Amniotic stem cell (primary cell): Measurements from ENCODE around the gene OVOL3.
"Not testable (repeated sequence)": the region's sequence is repeated elsewhere in the genome, so short reads cannot be mapped to it uniquely, and the experiment has no call there.

Experiments used
- DNase-seq: peaks from one replicate; lab custom pipeline; 2025; lab: John Stamatoyannopoulos, UW

OVOL3 gene

DNA sequence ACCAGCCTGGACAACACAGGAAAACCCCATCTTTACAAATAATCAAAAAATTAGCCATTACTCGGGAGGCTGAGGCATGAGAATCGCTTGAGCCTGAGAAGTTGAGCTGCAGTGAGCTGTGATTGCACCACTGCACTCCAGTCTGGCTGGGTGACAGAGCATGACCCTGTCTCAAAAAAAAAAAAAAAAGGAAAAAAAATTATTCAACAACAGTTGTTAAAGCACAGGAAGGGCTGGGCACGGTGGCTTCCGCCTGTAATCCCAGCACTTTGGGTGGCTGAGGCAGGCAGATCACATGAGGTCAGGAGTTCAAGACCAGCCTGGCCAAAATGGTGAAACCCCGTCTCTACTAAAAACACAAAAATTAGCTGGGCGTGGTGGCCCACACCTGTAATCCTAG, 20.3 kb downstream of the OVOL3 start:
- DNase-seq: not testable (repeated sequence)

- DNase-seq: not testable (repeated sequence)
These were observed 23.9 kb downstream of the OVOL3 start for GRCh38 chr19:36134867-36135266.

DNA sequence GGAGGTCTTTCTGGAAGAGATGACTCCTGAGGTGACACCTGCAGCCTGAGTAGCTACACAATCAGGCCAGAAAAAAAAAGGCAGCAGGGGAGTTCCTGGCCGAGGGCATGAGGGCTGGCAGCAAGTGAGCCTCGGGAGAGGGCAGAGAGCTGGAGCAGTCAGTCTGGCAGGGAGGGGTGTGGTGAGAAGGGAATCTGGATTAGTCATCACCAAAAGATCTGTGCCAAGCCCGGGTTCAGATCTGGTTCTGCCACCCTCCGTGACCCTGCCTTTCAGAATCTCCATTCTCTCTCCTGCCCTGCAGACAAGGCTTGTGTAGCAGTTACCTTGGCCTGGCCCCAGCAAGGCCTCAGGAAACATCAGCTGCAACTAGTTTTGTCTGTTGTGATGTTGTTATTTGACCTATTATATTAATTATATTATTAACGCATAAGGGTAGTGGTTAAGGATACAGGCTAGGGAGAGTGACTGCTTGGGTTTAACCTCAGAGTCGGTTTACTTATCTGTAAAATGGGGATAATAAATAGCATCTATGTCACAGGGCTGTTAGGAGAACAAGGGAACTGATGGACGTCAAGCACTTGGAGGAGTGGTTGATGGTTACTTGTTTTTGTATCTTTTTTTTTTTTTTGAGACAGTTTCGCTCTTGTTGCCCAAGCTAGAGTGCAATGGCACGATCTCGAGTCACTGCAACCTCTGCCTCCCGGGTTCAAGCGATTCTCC, 26.2 kb downstream of the OVOL3 start:
- DNase-seq: no peak

GRCh38 chr19:36139120-36139472, 28.2 kb downstream of the OVOL3 start:
- DNase-seq: no peak

GRCh38 chr19:36139473-36140303, 28.7 kb downstream of the OVOL3 start, which contains the start of gene CAPNS1:
TSS of gene CAPNS1 (plus strand) at chr19:36140066. CDS start at chr19:36141012, 946 bp downstream.
- DNase-seq: peak; percentile 87

GRCh38 chr19:36140304-36141038, 29.5 kb downstream of the OVOL3 start:
- DNase-seq: no peak

- DNase-seq: peak; percentile 36
These were observed 30.3 kb downstream of the OVOL3 start for GRCh38 chr19:36141039-36141927.

DNA sequence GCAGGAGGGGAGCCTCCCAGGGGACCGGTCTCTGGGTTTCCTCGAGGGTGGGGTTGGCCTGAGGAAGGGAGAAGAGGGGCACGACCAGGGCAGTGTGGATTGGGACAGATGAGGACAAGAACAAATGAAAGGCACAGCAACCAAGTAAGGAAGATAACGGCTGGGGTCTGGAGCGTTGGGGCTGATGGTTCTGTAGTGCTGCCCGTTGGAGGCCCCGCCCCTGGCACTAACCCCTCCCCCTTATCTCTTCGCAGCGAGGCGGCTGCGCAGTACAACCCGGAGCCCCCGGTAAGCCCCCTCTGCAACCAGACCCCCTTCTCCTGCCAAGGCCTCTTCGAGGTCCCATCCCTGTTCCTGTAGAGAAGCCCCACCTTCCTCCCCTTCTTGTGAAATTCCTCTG, 31.1 kb downstream of the OVOL3 start:
- no peak for DNase-seq

DNA sequence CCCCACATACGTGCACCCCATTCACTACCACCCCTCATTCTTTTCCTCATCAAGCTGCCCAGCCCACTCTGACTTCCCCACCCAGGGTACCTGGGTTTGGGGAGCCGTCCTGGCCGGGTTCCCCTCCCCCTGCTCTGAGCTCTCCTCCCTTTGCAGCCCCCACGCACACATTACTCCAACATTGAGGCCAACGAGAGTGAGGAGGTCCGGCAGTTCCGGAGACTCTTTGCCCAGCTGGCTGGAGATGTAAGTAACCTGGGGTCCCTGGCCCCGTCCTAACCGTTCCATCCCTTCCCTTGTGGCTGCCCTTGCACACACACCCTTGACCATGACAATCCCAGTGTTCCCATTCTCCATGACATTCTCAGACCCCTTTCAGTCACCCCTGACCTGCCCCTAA, 31.6 kb downstream of the OVOL3 start:
- no peak for DNase-seq

- no peak for DNase-seq
These were observed 33.7 kb downstream of the OVOL3 start for GRCh38 chr19:36144624-36145023.

DNA sequence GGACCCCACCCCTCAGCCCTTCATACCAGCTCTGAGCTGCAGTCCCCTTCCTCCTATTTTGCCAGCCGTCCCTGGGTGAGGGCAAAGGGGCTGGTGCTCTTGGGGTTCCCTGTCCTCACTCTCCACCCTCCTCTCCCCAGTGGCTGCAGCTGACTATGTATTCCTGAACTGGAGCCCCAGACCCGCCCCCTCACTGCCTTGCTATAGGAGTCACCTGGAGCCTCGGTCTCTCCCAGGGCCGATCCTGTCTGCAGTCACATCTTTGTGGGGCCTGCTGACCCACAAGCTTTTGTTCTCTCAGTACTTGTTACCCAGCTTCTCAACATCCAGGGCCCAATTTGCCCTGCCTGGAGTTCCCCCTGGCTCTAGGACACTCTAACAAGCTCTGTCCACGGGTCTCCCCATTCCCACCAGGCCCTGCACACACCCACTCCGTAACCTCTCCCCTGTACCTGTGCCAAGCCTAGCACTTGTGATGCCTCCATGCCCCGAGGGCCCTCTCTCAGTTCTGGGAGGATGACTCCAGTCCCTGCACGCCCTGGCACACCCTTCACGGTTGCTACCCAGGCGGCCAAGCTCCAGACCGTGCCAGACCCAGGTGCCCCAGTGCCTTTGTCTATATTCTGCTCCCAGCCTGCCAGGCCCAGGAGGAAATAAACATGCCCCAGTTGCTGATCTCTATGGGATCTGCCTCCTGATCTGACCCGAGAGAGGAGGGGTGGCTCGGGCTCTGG, 38.9 kb downstream of the OVOL3 start:
- DNase-seq: no peak

DNA sequence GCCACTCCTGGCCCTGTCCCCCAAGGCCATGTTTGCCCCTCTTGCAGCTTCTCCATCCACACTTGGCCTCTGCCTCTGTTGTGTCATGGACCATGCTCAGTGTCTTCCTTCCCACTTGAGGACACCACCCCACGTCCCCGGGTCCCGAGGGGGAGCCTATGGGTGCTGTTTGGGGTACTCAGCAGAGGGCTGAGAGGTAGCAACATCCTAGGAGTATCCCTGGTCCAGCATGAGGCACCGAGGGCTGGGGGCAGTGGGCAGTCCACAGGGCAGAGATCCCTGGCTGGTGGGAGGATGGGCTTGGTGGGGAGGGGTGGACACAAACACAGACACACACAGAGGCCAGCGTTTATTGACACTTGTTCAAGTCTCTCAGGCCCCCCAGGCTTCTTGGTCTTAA, 39.6 kb downstream of the OVOL3 start:
- DNase-seq: no peak

DNA sequence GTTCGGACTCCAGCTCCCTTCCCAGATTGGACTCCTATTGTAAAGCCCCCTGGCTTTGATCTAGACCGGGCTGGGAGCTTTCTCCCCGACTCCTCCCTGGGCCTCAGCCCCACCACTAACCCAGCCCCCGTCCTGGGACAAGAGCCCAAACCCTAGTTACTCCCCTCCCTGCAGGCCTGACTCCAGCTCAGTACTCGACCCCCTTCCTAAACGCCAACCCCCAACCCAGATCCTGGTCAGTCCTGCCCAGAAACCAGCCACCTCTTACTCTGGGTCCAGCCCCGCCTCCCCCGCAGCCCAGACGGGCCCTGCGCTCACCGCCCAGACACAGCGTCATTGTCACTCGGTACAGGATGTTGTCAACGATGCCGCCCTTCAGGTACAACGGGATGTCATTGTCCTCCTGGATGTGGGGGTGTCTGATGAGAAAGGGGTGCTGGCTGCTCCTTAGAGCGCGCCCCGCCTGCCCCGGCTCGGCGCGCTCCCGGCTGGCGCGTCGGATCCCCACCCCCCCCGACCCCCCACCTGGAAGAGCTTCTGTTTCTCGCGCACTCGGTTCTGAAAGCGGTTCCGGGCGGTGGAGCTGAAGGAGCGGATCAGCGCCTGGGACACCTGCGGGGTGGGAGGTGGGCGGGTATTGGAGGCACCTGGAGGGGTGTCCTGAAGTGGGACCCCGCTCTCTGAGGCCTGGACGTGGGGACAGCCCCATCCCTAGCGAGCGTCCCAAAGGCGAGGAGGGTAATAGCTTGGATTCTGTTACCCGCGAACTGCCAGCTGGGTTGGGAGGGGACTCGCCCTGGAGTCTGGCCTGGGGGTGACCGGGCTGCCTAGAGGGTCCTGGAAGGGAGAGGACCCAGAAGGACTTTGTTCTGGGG, 40.4 kb downstream of the OVOL3 start:
- DNase-seq: no peak

DNA sequence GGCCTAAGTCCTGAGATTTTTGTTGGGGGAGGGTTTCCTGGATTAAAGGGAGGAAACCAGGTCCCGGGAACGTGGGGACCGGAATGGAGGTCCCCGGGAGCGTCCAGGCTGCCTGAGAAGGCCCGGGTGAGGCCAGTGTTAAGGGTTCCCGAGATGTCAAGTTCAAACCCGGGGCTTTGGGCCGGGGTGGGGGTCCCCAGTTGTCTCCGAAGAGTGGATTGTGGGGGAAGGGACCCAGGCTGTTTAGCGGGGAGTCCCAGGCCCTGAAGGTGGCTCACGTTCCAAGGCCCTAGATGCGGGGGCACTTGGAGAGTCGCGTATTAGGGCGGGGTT, 41.0 kb downstream of the OVOL3 start:
- DNase-seq: no peak

GRCh38 chr19:36152352-36153091, 41.6 kb downstream of the OVOL3 start, which contains the start of gene COX7A1:
TSS of gene COX7A1 (minus strand) at chr19:36152447. CDS start at chr19:36152407, 40 bp downstream.
- no peak for DNase-seq

DNA sequence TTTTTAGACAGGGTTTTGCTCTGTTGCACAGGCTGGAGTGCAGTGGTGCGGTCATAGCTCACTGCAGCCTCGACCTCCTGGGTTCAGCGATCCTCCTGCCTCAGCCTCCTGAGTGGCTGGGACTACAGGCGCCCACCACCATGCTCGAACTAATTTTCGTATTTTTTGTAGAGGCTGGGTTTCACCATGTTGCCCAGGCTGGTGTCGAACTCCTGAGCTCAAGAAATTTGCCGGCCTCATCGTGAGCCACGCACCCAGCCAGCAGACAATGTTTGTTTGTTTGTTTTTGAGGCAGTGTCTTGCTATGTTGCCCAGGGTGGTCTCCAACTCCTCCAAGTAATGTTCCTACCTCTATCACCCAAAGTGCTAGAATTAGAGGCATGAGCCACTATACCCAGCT, 42.2 kb downstream of the OVOL3 start:
- no peak for DNase-seq

- no peak for DNase-seq
These were observed 50.1 kb downstream of the OVOL3 start for GRCh38 chr19:36160821-36161596.
